ENCODE data around the gene RGS10. TPM values are rescaled to one million over a fixed set of nuclear protein-coding genes. Genes with fewer than 3 reads are reported as not detected.

The RGS10 gene
- total RNA-seq, 1 donor from 2014 or later = 30.0 TPM

GRCh38 chr10:119460369-119461195 lies 81.9 kb downstream of the RGS10 start:
- ATAC-seq = peak; percentile 9
- DNase-seq (ENCODE audit: low spot score) = no peak
- intact Hi-C loops (cut with DNase I) = no loop called here

- intact Hi-C loops (cut with DNase I) = loop anchor here (5.0 kb wide), 1 partner anchor 873 kb away; no protein-coding TSS in a partner anchor
- no peak for DNase-seq (ENCODE audit: low spot score)
- no peak for ATAC-seq
Measured at GRCh38 chr10:119459681-119460340, 82.7 kb downstream of the RGS10 start.

- DNase-seq (ENCODE audit: low spot score) (no peak), ATAC-seq (peak; percentile 5)
- intact Hi-C loops (cut with DNase I) = loop anchor here (5.0 kb wide), 1 partner anchor 871 kb away; no protein-coding TSS in a partner anchor
Measured at GRCh38 chr10:119457966-119458766, 84.4 kb downstream of the RGS10 start.

GRCh38 chr10:119456435-119456810 lies 86.1 kb downstream of the RGS10 start:
- DNase-seq (ENCODE audit: low spot score) = no peak
- no peak for ATAC-seq

GRCh38 chr10:119455609-119456434 lies 86.7 kb downstream of the RGS10 start:
- DNase-seq (ENCODE audit: low spot score) (no peak), ATAC-seq (no peak)
- intact Hi-C loops (cut with DNase I) = loop anchor here (5.0 kb wide), 1 partner anchor 869 kb away; no protein-coding TSS in a partner anchor

More at GRCh38 chr10:119456435-119456810, 86.1 kb downstream of the RGS10 start:
- intact Hi-C loops (cut with DNase I) = loop anchor here (5.0 kb wide), 1 partner anchor 869 kb away; no protein-coding TSS in a partner anchor

GRCh38 chr10:119454990-119455389 lies 87.5 kb downstream of the RGS10 start:
- intact Hi-C loops (cut with DNase I) = loop anchor here (5.0 kb wide), 1 partner anchor 868 kb away; no protein-coding TSS in a partner anchor
- ATAC-seq (no peak), DNase-seq (ENCODE audit: low spot score) (no peak)

- no peak for DNase-seq (ENCODE audit: low spot score)
- no peak for ATAC-seq
- intact Hi-C loops (cut with DNase I) = no loop called here
Measured at GRCh38 chr10:119454316-119454715, 88.2 kb downstream of the RGS10 start.

- no peak for ATAC-seq
- no peak for DNase-seq (ENCODE audit: low spot score)
- intact Hi-C loops (cut with DNase I) = no loop called here
Measured at GRCh38 chr10:119453313-119453712, 89.2 kb downstream of the RGS10 start.

- DNase-seq (ENCODE audit: low spot score) = no peak
- intact Hi-C loops (cut with DNase I) = loop anchor here (1.0 kb wide), 1 partner anchor 41 kb away; no protein-coding TSS in a partner anchor
- ATAC-seq = no peak
Measured at GRCh38 chr10:119452396-119452795, 90.1 kb downstream of the RGS10 start.

GRCh38 chr10:119451300-119451896 lies 91.1 kb downstream of the RGS10 start:
- DNase-seq (ENCODE audit: low spot score) = no peak
- intact Hi-C loops (cut with DNase I) = no loop called here
- no peak for ATAC-seq

- no peak for DNase-seq (ENCODE audit: low spot score)
- no peak for ATAC-seq
- intact Hi-C loops (cut with DNase I) = no loop called here
Measured at GRCh38 chr10:119450606-119451299, 91.8 kb downstream of the RGS10 start.

Other genes with a start within 250 kb of the RGS10 start
- gene TIAL1, start 54.2 kb upstream of the RGS10 start, total RNA-seq = 121 TPM
- gene BAG3, start 108.7 kb upstream of the RGS10 start, total RNA-seq = 50.1 TPM
- 50.6 TPM for gene INPP5F, start 183.3 kb upstream of the RGS10 start, total RNA-seq